Karpas-422 (cell line): ENCODE results near the gene SLC26A11. TPM values are rescaled to one million over a fixed set of nuclear protein-coding genes. Genes with fewer than 3 reads are reported as not detected.

ENCODE experiments used
- DNase-seq: peaks from one replicate; pipeline ENCODE4 v3.0.0-alpha.2; 2015
- H2AFZ ChIP-seq: fragments of 200-600 bp; sonication (generic); 2 replicates; pipeline ENCODE4 v1.6.1; 2014; ENCODE audit warnings: antibody characterized with exemption, low read length, mixed read lengths
- H3K27ac ChIP-seq: fragments of 200-600 bp; sonication (generic); 2 replicates; pipeline ENCODE4 v1.5.1; 2014; ENCODE audit warnings: mild to moderate bottlenecking, low read length, moderate library complexity
- H3K27me3 ChIP-seq: fragments of 200-600 bp; sonication (generic); 2 replicates; pipeline ENCODE4 v1.6.1; 2014; ENCODE audit warnings: low read length, mixed read lengths
- H3K36me3 ChIP-seq: fragments of 200-600 bp; sonication (generic); 2 replicates; pipeline ENCODE4 v1.6.1; 2014; ENCODE audit warnings: low read length, mixed read lengths; ENCODE audit not compliant: insufficient read depth
- H3K4me1 ChIP-seq: fragments of 200-600 bp; sonication (generic); 2 replicates; pipeline ENCODE4 v1.6.1; 2014; ENCODE audit warnings: mild to moderate bottlenecking, low read length, mixed read lengths
- H3K4me2 ChIP-seq: fragments of 200-600 bp; sonication (generic); 2 replicates; pipeline ENCODE4 v1.6.1; 2014; ENCODE audit warnings: low read length, low read depth, mild to moderate bottlenecking; ENCODE audit not compliant: poor library complexity, severe bottlenecking
- H3K4me3 ChIP-seq: fragments of 200-600 bp; sonication (generic); 2 replicates; pipeline ENCODE4 v1.5.1; 2014; ENCODE audit warnings: mild to moderate bottlenecking, antibody characterized with exemption, low read length, mixed read lengths
- H3K79me2 ChIP-seq: fragments of 200-600 bp; sonication (generic); 2 replicates; pipeline ENCODE4 v1.6.1; 2014; ENCODE audit warnings: mild to moderate bottlenecking, low read length, mixed read lengths
- H3K9ac ChIP-seq: fragments of 200-600 bp; sonication (generic); 2 replicates; pipeline ENCODE4 v1.6.0; 2014; ENCODE audit warnings: low read length
- H3K9me2 ChIP-seq: fragments of 200-600 bp; sonication (generic), shearing (Covaris generic); replicated peaks from 2 replicates; pipeline ENCODE4 v1.6.0; 2014; ENCODE audit warnings: mild to moderate bottlenecking, low read length, moderate library complexity; ENCODE audit not compliant: insufficient read depth
- H3K9me3 ChIP-seq: fragments of 300-700, 200-600 bp; sonication (generic); 2 replicates; pipeline ENCODE4 v1.6.1; 2014; ENCODE audit warnings: low read length, mixed read lengths
- H4K20me1 ChIP-seq: fragments of 200-600 bp; sonication (generic); 2 replicates; pipeline ENCODE4 v1.6.1; 2014; ENCODE audit warnings: mild to moderate bottlenecking, antibody characterized with exemption, low read length, low read depth; ENCODE audit not compliant: insufficient read depth
- total RNA-seq: library from RNA; depleted of rRNA; stranded (reverse); fragments of >200 nt; shearing (Covaris generic); gene quantifications from 2 replicates; pipeline ENCODE4 v1.2.3, GENCODE V29; 2014; ENCODE audit warnings: low replicate concordance

The SLC26A11 gene
- total RNA-seq, 1 experiment from 2014 or later: 7.4 TPM

DNA sequence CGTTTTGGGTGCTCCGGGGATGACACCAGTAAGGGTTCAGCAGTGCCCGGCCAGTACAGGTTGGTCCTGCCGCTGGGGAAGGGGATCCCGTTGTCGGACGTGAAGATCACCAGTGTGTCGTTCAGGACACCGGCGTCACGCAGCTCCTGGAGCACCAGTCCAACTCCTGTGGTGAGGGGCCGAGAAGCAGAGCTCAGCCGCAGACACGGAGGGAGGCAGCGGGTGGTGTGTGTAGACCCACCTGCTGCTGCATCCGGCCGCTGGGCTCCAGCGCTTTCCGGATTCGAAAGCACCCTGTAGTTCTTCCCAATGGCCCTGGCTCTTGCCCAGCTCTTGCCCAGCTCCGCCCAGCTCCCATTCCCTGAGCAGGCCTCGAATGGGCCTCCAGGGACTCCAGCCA, 8.1 kb upstream of the SLC26A11 start:
- Histone ChIP-seq H3K36me3 (no peaks in the 10 kb centered on the region), H2AFZ (no peak overlapping the region), H3K27ac (no peak overlapping the region), H3K79me2 (no peaks in the 10 kb centered on the region), H3K4me1 (no peaks in the 10 kb centered on the region), H3K4me2 (no peak overlapping the region), H4K20me1 (no peaks in the 10 kb centered on the region), H3K27me3 (no peaks in the 10 kb centered on the region), H3K9me3 (no peaks in the 10 kb centered on the region), H3K9me2 (no peaks in the 10 kb centered on the region), H3K4me3 (no peak overlapping the region), H3K9ac (no peak overlapping the region)
- no peak for DNase-seq

DNA sequence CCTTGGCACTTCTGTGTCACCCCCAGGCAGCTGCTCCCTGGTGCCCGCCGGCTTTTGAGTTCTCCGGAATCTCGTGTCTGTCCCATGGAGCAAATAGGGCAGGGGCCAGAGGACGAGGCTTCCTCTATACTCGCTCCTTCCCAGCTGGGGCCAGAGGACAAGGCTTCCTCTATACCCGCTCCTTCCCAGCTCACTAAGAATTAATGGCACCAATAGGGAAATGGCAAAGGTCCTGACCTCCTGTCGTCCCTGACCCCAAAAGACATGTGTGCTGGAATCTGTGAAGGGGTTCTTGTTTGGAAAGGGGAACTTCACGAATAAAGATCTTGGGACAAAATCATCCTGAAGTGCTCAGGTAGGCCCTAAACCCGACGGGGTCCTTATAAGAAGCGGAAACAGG, 7.7 kb upstream of the SLC26A11 start:
- Histone ChIP-seq H3K36me3 (no peaks in the 10 kb centered on the region), H3K4me3 (no peak overlapping the region), H3K79me2 (no peaks in the 10 kb centered on the region), H3K27me3 (no peaks in the 10 kb centered on the region), H3K9me3 (no peaks in the 10 kb centered on the region), H4K20me1 (no peaks in the 10 kb centered on the region), H3K4me1 (no peaks in the 10 kb centered on the region), H3K9me2 (no peaks in the 10 kb centered on the region), H3K27ac (no peak overlapping the region), H3K9ac (no peak overlapping the region), H3K4me2 (no peak overlapping the region), H2AFZ (no peak overlapping the region)
- no peak for DNase-seq

DNA sequence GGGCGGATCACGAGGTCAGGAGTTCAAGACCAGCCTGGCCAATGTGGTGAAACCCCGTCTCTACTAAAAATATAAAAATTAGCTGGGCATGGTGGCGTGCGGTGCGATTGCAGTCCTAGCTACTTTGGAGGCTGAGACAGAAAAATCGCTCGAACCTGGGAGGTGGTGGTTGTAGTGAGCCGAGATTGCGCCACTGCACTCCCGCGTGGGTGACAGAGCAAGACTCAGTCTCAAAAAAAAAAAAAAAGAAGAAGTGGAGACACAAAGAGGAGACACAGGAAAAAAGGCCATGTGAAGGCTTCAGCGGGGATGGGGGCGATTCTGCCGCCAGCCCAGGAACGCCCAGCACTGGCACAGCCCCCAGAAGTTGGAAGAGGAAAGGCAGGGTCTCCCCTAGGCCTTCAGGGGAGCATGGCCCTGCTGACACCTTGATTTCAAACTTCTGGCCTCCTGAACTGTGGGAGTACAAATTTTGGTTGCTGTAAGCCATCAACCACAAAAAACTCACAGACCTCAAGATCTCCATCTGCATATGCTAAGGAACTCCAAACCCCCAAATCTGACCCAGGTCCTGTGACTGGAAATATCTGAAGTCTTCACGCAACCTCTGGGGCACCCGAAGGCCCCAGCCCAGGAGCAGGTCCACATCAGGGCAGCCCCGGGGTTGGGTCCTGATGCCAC, 7.1 kb upstream of the SLC26A11 start:
- Histone ChIP-seq H3K4me2 (no peak overlapping the region), H4K20me1 (no peaks in the 10 kb centered on the region), H3K9me3 (no peaks in the 10 kb centered on the region), H3K4me1 (no peaks in the 10 kb centered on the region), H3K4me3 (no peak overlapping the region), H3K27me3 (no peaks in the 10 kb centered on the region), H3K27ac (no peak overlapping the region), H3K79me2 (no peaks in the 10 kb centered on the region; the same call in 1 of the 2 replicates), H3K36me3 (no peaks in the 10 kb centered on the region), H3K9ac (no peak overlapping the region), H3K9me2 (no peaks in the 10 kb centered on the region), H2AFZ (no peak overlapping the region)
- no peak for DNase-seq

DNA sequence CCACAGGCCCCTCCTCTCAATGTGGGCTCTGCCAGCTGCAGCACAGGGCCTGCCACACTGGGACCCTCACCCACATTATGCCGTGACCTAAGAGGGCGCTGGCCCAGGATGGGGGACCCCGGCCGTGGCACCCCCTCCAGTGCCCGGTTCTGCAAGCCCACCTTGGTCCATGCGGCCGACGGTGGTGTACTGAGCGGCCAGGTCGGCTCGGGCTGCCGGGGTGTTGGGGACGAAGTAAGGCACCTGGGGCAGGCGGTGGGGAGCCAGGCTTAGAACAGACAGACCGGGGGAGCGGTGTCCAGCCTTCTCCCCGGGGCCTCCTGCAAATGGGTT, 6.6 kb upstream of the SLC26A11 start:
- H3K4me1 ChIP-seq: no peaks in the 10 kb centered on the region
- H3K4me2 ChIP-seq: no peak overlapping the region
- no peaks in the 10 kb centered on the region for H3K9me3 ChIP-seq
- no peaks in the 10 kb centered on the region for H3K27me3 ChIP-seq
- H3K9ac ChIP-seq: no peak overlapping the region
- no peaks in the 10 kb centered on the region for H4K20me1 ChIP-seq
- H3K27ac ChIP-seq: no peak overlapping the region
- no peaks in the 10 kb centered on the region; the same call in 1 of the 2 replicates for H3K79me2 ChIP-seq
- H3K36me3 ChIP-seq: no peaks in the 10 kb centered on the region
- DNase-seq: no peak
- H3K9me2 ChIP-seq: no peaks in the 10 kb centered on the region
- H3K4me3 ChIP-seq: no peak overlapping the region
- H2AFZ ChIP-seq: no peak overlapping the region

DNA sequence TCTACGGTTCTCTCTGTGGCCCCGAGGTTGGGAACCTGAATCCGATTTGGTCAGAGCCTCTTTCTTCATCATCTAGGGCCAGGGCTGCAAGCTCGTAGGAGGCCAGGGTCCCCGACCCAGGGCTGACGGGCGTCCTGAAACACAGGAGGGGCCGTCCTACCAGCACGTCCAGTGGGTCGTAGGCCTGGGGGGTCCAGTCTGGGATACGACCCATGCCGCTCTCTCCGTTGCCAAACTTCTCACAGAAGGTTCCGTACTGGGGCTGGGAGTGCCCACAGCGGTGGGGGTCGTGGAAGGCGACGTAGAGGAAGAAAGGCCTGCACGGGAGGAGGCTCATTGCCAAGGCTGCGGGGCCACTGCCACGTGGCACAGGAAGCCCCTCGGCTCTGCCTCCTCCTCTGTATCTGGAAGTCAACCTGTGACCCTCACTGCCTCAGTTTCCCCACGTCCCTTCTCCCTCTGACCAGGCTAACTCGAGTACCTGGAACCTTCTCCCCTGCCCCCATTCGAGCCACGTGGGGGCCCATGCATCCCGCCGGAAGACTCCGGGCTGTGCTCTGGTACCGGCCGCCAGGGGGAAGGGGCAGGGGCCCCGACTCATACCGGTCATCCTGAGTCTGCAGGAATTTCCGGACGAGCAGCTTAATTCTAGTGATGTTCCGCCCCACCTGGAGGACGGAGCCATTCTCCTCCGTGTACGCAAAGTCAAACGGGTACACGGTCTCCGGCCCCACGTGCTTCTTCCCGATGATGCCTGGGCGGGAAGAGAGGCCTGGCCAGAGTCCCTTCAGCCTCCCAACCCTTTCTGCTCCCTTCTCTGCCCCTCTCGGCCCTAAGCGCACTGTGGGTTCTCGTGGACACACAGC, 6.0 kb upstream of the SLC26A11 start:
- Histone ChIP-seq H3K36me3 (no peaks in the 10 kb centered on the region), H2AFZ (no peak overlapping the region), H4K20me1 (no peaks in the 10 kb centered on the region; the same call in 1 of the 2 replicates), H3K9ac (no peak overlapping the region), H3K9me3 (no peaks in the 10 kb centered on the region), H3K4me1 (peaks cover 2% of the 10 kb centered on the region), H3K27ac (no peak overlapping the region), H3K79me2 (peaks cover 2% of the 10 kb centered on the region; the same call in 1 of the 2 replicates), H3K9me2 (no peaks in the 10 kb centered on the region), H3K4me2 (no peak overlapping the region), H3K27me3 (no peaks in the 10 kb centered on the region), H3K4me3 (no peak overlapping the region)
- no peak for DNase-seq

DNA sequence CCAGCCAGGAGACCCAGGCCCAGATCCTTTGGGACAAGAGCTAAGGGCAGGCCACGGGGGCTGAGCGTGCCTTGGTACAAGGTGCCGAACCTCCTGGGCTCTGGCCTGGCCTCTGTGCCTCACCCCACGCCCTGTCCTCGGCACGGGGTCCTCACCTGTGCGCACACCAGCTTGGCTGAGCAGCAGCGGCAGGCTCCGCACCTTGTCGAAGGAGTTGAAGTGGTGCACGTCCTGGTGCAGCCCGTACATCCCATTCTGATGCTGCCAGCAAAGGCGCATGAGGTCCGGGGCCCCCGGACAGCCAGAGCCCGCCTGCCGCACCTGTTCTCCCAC, 5.4 kb upstream of the SLC26A11 start:
- Histone ChIP-seq H3K9ac (no peak overlapping the region), H4K20me1 (no peaks in the 10 kb centered on the region; the same call in 1 of the 2 replicates), H3K27ac (no peak overlapping the region), H3K4me2 (no peak overlapping the region), H3K36me3 (no peaks in the 10 kb centered on the region), H3K4me1 (peaks cover 8% of the 10 kb centered on the region), H3K27me3 (no peaks in the 10 kb centered on the region), H3K4me3 (no peak overlapping the region), H3K9me2 (no peaks in the 10 kb centered on the region), H3K9me3 (no peaks in the 10 kb centered on the region), H3K79me2 (peaks cover 7% of the 10 kb centered on the region; the same call in 1 of the 2 replicates), H2AFZ (no peak overlapping the region)
- no peak for DNase-seq

DNA sequence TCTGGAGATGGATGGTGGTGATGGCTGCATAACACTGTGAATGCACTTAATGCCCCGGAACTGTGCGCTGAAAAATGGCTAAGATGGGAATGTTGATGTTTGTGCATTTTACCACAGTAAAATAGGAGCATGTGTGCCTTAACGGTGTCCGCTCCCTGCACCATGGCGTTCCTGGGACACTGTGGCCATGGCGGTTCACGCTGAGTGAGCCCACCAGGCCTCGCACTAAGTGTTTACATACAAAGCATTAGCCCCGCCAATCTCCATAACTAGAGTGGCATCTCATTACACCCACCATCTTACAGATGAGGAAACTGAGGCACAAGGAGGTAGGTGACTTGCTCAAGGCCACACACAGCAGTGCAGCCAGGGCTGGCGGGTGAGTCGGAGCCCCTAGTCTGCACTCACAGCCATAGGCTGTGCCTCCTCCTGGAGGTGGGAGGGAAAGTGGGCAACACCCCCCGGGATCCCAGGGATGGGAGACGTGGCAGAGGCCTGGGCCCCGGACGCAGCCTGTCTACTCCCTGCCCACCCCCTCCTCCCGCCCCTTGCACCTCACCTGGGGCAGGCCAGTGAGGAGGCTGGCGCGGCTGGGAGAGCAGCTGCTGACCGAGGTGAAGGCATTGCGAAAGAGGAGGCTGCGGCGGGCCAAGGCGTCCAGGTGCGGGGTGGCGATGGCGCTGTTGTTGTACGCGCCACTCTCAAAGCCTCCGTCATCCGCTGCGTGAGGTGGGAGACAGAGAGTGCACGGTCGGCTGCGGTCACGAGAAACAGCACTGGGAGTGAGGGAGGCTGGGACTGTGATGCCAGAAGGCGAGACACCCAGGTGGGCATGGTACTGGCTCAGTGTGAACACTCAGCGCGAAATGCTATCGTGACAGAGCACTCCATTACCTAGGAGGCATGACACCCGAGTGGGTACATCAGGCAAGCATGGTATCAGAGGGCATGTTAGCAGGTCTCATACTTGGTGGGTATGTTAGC, 3.5 kb upstream of the SLC26A11 start:
- H4K20me1 ChIP-seq: no peaks in the 10 kb centered on the region; the same call in 1 of the 2 replicates
- peaks cover 9% of the 10 kb centered on the region; the same call in 1 of the 2 replicates for H3K79me2 ChIP-seq
- no peak overlapping the region for H2AFZ ChIP-seq
- H3K36me3 ChIP-seq: no peaks in the 10 kb centered on the region
- H3K27me3 ChIP-seq: no peaks in the 10 kb centered on the region
- H3K27ac ChIP-seq: no peak overlapping the region
- H3K9ac ChIP-seq: no peak overlapping the region
- peaks cover 16% of the 10 kb centered on the region for H3K4me1 ChIP-seq
- H3K9me3 ChIP-seq: no peaks in the 10 kb centered on the region
- no peak for DNase-seq
- no peak overlapping the region for H3K4me3 ChIP-seq
- H3K4me2 ChIP-seq: no peak overlapping the region
- no peaks in the 10 kb centered on the region for H3K9me2 ChIP-seq
